Middle frontal gyrus (tissue), 1 donor: Measurements from ENCODE around the gene ATP8A2.
"Not testable (repeated sequence)": the region's sequence is repeated elsewhere in the genome, so short reads cannot be mapped to it uniquely, and the experiment has no call there.

ENCODE experiments used
- DNase-seq: peaks from one replicate; pipeline ENCODE4 v3.0.0-alpha.2; 2015; ENCODE audit warnings: low spot score; ENCODE audit errors: extremely low spot score

Gene ATP8A2

GRCh38 chr13:25796474-25796873 lies 424.7 kb downstream of the ATP8A2 start:
- DNase-seq: no peak

- DNase-seq: no peak
Measured at GRCh38 chr13:25798998-25799397, 427.2 kb downstream of the ATP8A2 start.

GRCh38 chr13:25800523-25800922 lies 428.7 kb downstream of the ATP8A2 start:
- DNase-seq: no peak

- no peak for DNase-seq
Measured at GRCh38 chr13:25802579-25802978, 430.8 kb downstream of the ATP8A2 start.

- DNase-seq: no peak
Measured at GRCh38 chr13:25803641-25804040, 431.9 kb downstream of the ATP8A2 start.

- DNase-seq: no peak
Measured at GRCh38 chr13:25806264-25806974, 434.6 kb downstream of the ATP8A2 start.

GRCh38 chr13:25807562-25807961 lies 435.8 kb downstream of the ATP8A2 start:
- no peak for DNase-seq

- DNase-seq: no peak
Measured at GRCh38 chr13:25811506-25811905, 439.7 kb downstream of the ATP8A2 start.

GRCh38 chr13:25816239-25816638 lies 444.5 kb downstream of the ATP8A2 start:
- DNase-seq: no peak

- DNase-seq: no peak
Measured at GRCh38 chr13:25819856-25820530, 448.2 kb downstream of the ATP8A2 start.

- no peak for DNase-seq
Measured at GRCh38 chr13:25821776-25822175, 450.0 kb downstream of the ATP8A2 start.

GRCh38 chr13:25827221-25827620 lies 455.4 kb downstream of the ATP8A2 start:
- not testable (repeated sequence) for DNase-seq

- no peak for DNase-seq
Measured at GRCh38 chr13:25827831-25828465, 456.2 kb downstream of the ATP8A2 start.

GRCh38 chr13:25833761-25834160 lies 462.0 kb downstream of the ATP8A2 start:
- DNase-seq: no peak

GRCh38 chr13:25836574-25837336 lies 465.0 kb downstream of the ATP8A2 start:
- no peak for DNase-seq

GRCh38 chr13:25839371-25839770 lies 467.6 kb downstream of the ATP8A2 start:
- DNase-seq: no peak

GRCh38 chr13:25840261-25840660 lies 468.5 kb downstream of the ATP8A2 start:
- no peak for DNase-seq

- DNase-seq: no peak
Measured at GRCh38 chr13:25840931-25841330, 469.2 kb downstream of the ATP8A2 start.

- DNase-seq: no peak
Measured at GRCh38 chr13:25843692-25844091, 471.9 kb downstream of the ATP8A2 start.

GRCh38 chr13:25844559-25845434 lies 473.0 kb downstream of the ATP8A2 start:
- no peak for DNase-seq
